Lung (tissue), 12 donors: ENCODE measurements around the gene TGFBRAP1. TPM values are rescaled to one million over a fixed set of nuclear protein-coding genes. Genes with fewer than 3 reads are reported as not detected.

Experiments
- ATAC-seq: fragments of 200-7000 bp; cut with Tn5 transposase; one replicate; pipeline ENCODE4 v1.9.1; 2020; ENCODE audit warnings: moderate number of reproducible peaks; ENCODE audit not compliant: insufficient read depth, low FRiP score
- DNase-seq, 3 donors: peaks; one replicate each; pipeline ENCODE4 v3.0.0-alpha.2; 2013 to 2017
- H3K27ac ChIP-seq, 2 donors: one replicate each; pipeline ENCODE4 v1.5.1; 2013; ENCODE audit warnings: mild to moderate bottlenecking in 2 of 2, moderate library complexity in 2 of 2, control low read depth in 1 of 2, inconsistent platforms in 1 of 2, low read depth in 1 of 2, low read length in 1 of 2
- H3K27me3 ChIP-seq, 3 donors: one replicate each; pipeline ENCODE4 v1.5.1; 2013; ENCODE audit warnings: low read length in 2 of 3; ENCODE audit not compliant: control insufficient read depth in 3 of 3, insufficient read depth in 3 of 3
- H3K36me3 ChIP-seq, 4 donors: one replicate each; pipeline ENCODE4 v1.5.1; 2013; ENCODE audit warnings: low read length in 4 of 4, mild to moderate bottlenecking in 1 of 4, moderate library complexity in 1 of 4; ENCODE audit not compliant: control insufficient read depth in 4 of 4, insufficient read depth in 4 of 4
- H3K4me1 ChIP-seq, 5 donors: one replicate each; pipeline ENCODE4 v1.5.1; 2013; ENCODE audit warnings: low read length in 5 of 5, mild to moderate bottlenecking in 2 of 5, moderate library complexity in 1 of 5; ENCODE audit not compliant: control insufficient read depth in 5 of 5, insufficient read depth in 5 of 5
- H3K4me3 ChIP-seq: one replicate; pipeline ENCODE4 v1.5.1; 2013; ENCODE audit warnings: mild to moderate bottlenecking, control low read depth, moderate library complexity
- H3K9ac ChIP-seq, 2 donors: one replicate each; pipeline ENCODE4 v1.5.1; 2013; ENCODE audit warnings: low read length in 2 of 2, control low read depth in 1 of 2; ENCODE audit not compliant: insufficient read depth in 1 of 2
- H3K9me3 ChIP-seq, 4 donors: one replicate each; pipeline ENCODE4 v1.5.1; 2013; ENCODE audit warnings: low read length in 3 of 4, mild to moderate bottlenecking in 1 of 4, moderate library complexity in 1 of 4; ENCODE audit not compliant: control insufficient read depth in 4 of 4, insufficient read depth in 3 of 4
- CTCF ChIP-seq: IDR thresholded peaks from 2 replicates; pipeline ENCODE4 v1.5.1; 2012; ENCODE audit warnings: mild to moderate bottlenecking; ENCODE audit errors: control extremely low read depth, extremely low read depth
- WGBS, 2 donors: extraction: QIAGEN DNeasy Blood & Tissue Kit; methylation state at CpG; one replicate each; pipeline ENCODE4 v1.1.7; 2013; 5-methylcytosine and 5-hydroxymethylcytosine counted together
- polyA plus RNA-seq, 2 donors: library from polyadenylated mRNA; stranded (reverse); fragments of 200-250 nt; gene quantifications; one replicate each; pipeline ENCODE4 v1.2.1, GENCODE V29; 2013
- total RNA-seq, 2 donors: library from RNA; depleted of rRNA in 1 of 2; stranded (reverse); fragments of >200 nt in 1 of 2; gene quantifications; one replicate each; pipeline ENCODE4 v1.2.1, GENCODE V29; 2014 to 2021
- donor health status: control.
- donor health status: control.
- donor health status: Bipolar disorder and iron deficiency.
- donor health status: healthy.
- donor health status: DM: yes; HTN: yes; CAD: no.

Gene TGFBRAP1
- total and polyA plus RNA-seq, 4 donors: 4.0 to 19.7 (median 12.0) TPM

GRCh38 chr2:105297216-105297615 lies 32.3 kb downstream of the TGFBRAP1 start:
- ATAC-seq (no peak), DNase-seq (peak in 1 of 3 donors; percentile 34)
- H3K9ac ChIP-seq: no peak overlapping the region
- H3K9me3 ChIP-seq: no peaks in the 10 kb centered on the region
- H3K27ac ChIP-seq: no peak overlapping the region
- peaks cover 0 to 8% (median 2%) of the 10 kb centered on the region in 5 donors for H3K4me1 ChIP-seq
- H3K27me3 ChIP-seq: no peaks in the 10 kb centered on the region
- 70 to 78% methylated on average over 7 of the region's 7 CpGs for WGBS, 2 donors
- H3K36me3 ChIP-seq: peaks cover 19 to 25% (median 20%) of the 10 kb centered on the region in 4 donors
- no peak overlapping the region for H3K4me3 ChIP-seq
- TF ChIP-seq CTCF: no peak

- no peak for ATAC-seq
These were observed 33.4 kb downstream of the TGFBRAP1 start for GRCh38 chr2:105296017-105296611.

GRCh38 chr2:105294844-105295481 lies 34.6 kb downstream of the TGFBRAP1 start:
- 43 to 45% methylated on average over 5 of the region's 5 CpGs for WGBS, 2 donors
- DNase-seq: peak; percentile 61 to 75 (median 64)
- Histone ChIP-seq H3K27ac (no peak overlapping the region), H3K4me3 (no peak overlapping the region), H3K36me3 (peaks cover 22 to 29% (median 26%) of the 10 kb centered on the region in 4 donors), H3K9me3 (no peaks in the 10 kb centered on the region), H3K9ac (no peak overlapping the region), H3K4me1 (peaks cover 0 to 8% (median 2%) of the 10 kb centered on the region in 5 donors), H3K27me3 (no peaks in the 10 kb centered on the region)
- no peak for ATAC-seq
- TF ChIP-seq CTCF: peak; percentile 3

More at GRCh38 chr2:105296017-105296611, 33.4 kb downstream of the TGFBRAP1 start:
- no peak for TF ChIP-seq CTCF
- Histone ChIP-seq H3K27me3 (no peaks in the 10 kb centered on the region), H3K27ac (no peak overlapping the region), H3K4me3 (no peak overlapping the region), H3K36me3 (peaks cover 20 to 29% (median 22%) of the 10 kb centered on the region in 4 donors), H3K4me1 (peaks cover 0 to 8% (median 2%) of the 10 kb centered on the region in 5 donors), H3K9ac (no peak overlapping the region), H3K9me3 (no peaks in the 10 kb centered on the region)
- DNase-seq: no peak
- 72 to 79% methylated on average over 7 of the region's 7 CpGs for WGBS, 2 donors
